Subcutaneous adipose tissue (tissue), 4 donors: ENCODE data around the gene C10orf53. TPM values are rescaled to one million over a fixed set of nuclear protein-coding genes. Genes with fewer than 3 reads are reported as not detected.

ENCODE experiments used
- total RNA-seq, 4 donors: library from RNA; depleted of rRNA; stranded (reverse); fragments of >200 nt; gene quantifications; one replicate each; pipeline ENCODE4 v1.1.0, GENCODE V29; 2016
- TF ChIP-seq, protein P1 (sequence below): fragments of 450-650 bp; IDR thresholded peaks from one replicate; pipeline ENCODE4 v1.5.1; 2016; ENCODE audit warnings: low read depth, mild to moderate bottlenecking, control low read depth, antibody characterized with exemption, moderate library complexity

Gene C10orf53
- not detected for total RNA-seq

- TF ChIP-seq, protein P1, sequence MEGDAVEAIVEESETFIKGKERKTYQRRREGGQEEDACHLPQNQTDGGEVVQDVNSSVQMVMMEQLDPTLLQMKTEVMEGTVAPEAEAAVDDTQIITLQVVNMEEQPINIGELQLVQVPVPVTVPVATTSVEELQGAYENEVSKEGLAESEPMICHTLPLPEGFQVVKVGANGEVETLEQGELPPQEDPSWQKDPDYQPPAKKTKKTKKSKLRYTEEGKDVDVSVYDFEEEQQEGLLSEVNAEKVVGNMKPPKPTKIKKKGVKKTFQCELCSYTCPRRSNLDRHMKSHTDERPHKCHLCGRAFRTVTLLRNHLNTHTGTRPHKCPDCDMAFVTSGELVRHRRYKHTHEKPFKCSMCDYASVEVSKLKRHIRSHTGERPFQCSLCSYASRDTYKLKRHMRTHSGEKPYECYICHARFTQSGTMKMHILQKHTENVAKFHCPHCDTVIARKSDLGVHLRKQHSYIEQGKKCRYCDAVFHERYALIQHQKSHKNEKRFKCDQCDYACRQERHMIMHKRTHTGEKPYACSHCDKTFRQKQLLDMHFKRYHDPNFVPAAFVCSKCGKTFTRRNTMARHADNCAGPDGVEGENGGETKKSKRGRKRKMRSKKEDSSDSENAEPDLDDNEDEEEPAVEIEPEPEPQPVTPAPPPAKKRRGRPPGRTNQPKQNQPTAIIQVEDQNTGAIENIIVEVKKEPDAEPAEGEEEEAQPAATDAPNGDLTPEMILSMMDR = no peak
Observed at GRCh38 chr10:49679480-49679893, at the start of gene C10orf53. C10orf53 (plus strand) TSS chr10:49679651; CDS start chr10:49679698, 47 bp downstream.

DNA sequence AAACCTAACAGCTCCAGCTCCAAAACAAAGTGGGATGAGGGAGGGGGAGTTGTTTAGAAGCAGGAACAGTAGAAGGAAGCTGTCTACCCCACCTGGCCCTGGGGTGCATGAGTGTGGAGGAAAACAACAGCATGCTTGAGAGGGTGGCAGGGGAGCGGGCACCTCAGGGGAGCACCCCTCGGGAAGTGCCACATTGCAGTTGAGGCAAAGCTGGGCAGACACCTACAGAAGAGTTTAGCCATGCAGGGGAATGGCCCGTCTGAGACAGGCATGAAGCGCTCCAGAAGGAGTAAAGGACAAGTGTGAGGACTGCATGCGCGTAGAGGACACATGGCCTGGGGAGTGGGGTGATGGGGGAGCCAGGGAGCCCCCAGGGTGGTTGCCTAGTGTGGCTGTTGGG is 47.5 kb upstream of the C10orf53 start:
- TF ChIP-seq, protein P1 = no peak

DNA sequence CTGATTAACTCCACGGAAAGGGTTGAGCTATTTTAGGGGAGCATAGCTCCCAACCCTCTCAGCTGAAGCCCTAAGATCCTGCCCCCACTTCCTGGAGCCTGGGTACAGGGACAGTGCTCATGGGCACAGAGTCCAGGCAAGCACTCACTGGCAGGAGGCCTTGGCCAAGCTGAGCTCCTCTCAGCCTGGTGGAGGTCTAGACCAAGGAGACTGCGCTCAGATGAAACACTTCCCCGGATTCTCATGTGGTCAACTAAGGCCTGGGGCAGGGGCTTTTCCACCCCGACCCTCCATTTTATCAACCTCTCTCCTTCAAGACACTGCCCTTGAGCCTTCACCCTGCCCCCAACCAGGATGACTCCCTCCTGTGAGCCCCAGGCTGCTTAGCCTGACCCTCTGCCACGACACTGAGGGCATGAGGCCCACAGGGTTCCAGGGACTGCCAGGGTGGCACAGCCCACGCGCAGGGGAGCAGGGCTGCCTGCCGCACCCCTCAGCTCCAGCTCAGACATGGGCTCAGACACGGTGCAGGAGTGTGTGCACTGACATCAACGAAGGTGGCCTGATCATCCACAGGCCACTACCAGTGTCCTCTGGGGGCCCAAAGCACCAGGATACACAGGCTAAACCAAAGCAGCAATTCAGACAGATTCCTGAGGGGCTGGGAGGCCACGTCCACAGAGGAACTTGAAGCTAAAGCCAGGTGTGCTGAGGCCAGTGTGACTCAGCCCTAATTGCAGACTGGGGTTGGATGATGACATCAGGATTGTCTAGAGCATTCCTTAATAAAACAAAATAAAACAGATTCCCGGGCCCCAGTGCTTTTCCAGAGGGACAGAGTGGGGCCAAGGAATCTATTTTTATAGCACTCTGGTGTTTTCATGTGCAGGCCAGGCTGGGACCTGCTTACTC is 46.8 kb upstream of the C10orf53 start:
- TF ChIP-seq, protein P1 = no peak

- TF ChIP-seq, protein P1 = no peak
Observed at GRCh38 chr10:49633327-49634068, 46.0 kb upstream of the C10orf53 start.

DNA sequence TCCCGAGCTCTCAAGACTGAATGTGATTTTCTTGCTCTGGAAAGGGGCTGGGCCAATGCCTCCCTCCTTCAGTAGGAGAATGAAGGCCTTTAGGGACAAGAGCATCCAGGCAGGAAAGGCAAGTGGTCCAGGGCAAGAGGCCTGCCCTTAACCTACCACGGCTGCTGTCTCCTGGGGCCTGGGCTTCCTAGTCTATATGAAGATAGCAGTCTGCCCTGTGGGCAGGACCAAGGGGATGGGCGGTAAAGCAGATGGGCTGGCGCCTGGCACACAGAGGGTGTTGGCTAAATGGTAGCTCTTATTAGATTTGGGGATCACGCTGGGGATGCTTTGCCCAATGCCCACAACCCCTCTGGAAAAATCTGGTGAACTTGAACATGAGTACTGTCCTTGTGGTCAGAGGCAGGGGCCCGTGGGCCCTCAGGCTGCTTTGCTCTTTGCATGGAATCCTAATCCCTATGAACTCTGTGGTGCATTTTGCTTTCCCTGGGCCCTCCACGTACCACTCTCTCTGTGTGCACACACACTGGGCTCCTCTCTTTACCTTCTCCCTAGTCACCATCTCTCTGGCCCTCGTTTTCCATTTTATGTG is 45.3 kb upstream of the C10orf53 start:
- TF ChIP-seq, protein P1 = no peak

- TF ChIP-seq, protein P1 = no peak
Observed at GRCh38 chr10:49642311-49642710, 37.1 kb upstream of the C10orf53 start.
